ENCODE results near the gene PYDC1.
"Not testable (repeated sequence)": the region's sequence is repeated elsewhere in the genome, so short reads cannot be mapped to it uniquely, and the experiment has no call there.

PYDC1 gene

GRCh38 chr16:31201582-31202413 lies 15.1 kb downstream of the PYDC1 start:
- TF ChIP-seq CTCF (IDR thresholded peaks at IDR 0.05; ENCODE audit: low read depth, low read length), result no peak
- in situ Hi-C loops (cut with HindIII; ENCODE audit: low sequenced_read_pairs), result no loop called here
- peak overlapping the region; percentile 55 for H3K4me3 ChIP-seq (ENCODE audit: low read depth, low read length)
- no peak for DNase-seq (ENCODE audit: low read depth, low spot score)

GRCh38 chr16:31200821-31201568 lies 15.9 kb downstream of the PYDC1 start:
- no peak overlapping the region for H3K4me3 ChIP-seq (ENCODE audit: low read depth, low read length)
- no peak for DNase-seq (ENCODE audit: low read depth, low spot score)
- in situ Hi-C loops (cut with HindIII; ENCODE audit: low sequenced_read_pairs), result no loop called here
- no peak for TF ChIP-seq CTCF (IDR thresholded peaks at IDR 0.05; ENCODE audit: low read depth, low read length)

GRCh38 chr16:31200111-31200510 lies 16.8 kb downstream of the PYDC1 start:
- H3K4me3 ChIP-seq (ENCODE audit: low read depth, low read length); in situ Hi-C loops (cut with HindIII; ENCODE audit: low sequenced_read_pairs); DNase-seq (ENCODE audit: low read depth, low spot score): not testable (repeated sequence)

- TF ChIP-seq CTCF (IDR thresholded peaks at IDR 0.05; ENCODE audit: low read depth, low read length), result no peak
- in situ Hi-C loops (cut with HindIII; ENCODE audit: low sequenced_read_pairs), result loop anchor here (25.0 kb wide), 1 partner anchor 263 kb away; the partner anchor contains the start of genes ARMC5 and TGFB1I1
Measured at GRCh38 chr16:31199430-31200041, 17.4 kb downstream of the PYDC1 start.

DNA sequence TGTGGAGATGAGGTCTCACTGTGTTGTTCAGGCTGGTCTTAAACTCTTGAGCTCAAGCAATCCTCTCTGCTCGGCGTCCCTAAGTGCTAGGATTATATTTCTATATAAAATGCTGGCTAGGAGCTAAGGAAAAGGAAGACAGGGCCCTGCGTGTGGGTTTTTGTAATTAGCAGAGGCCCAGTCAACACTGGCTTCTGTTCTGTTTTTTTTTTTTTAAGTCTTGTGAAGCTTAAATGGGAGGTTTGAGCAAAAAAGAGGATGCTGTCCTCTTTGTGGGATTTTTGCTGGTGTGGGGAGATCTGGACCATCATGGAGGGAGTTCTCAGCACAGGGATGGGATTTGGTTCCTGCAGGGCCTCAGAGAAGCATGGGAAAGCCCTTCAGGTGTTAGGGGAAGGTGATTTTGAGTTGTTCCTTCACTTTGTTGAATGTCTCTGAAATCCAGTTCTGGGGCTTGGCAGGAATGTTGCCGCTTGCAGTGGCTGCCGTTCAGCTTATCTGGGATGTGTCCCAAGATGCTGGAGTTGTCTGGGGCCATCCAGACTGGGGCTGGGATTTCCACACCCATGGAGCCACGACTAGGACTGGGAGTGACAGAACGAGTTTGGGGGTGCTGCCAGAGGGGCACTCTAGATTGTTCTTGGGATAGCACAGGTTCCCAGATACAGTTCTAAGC lies 18.6 kb downstream of the PYDC1 start:
- no peak for DNase-seq (ENCODE audit: low read depth, low spot score)
- H3K4me3 ChIP-seq (ENCODE audit: low read depth, low read length), result no peak overlapping the region
- in situ Hi-C loops (cut with HindIII; ENCODE audit: low sequenced_read_pairs), result loop anchor here (25.0 kb wide), 1 partner anchor 264 kb away; the partner anchor contains the start of genes ARMC5 and TGFB1I1
- TF ChIP-seq CTCF (IDR thresholded peaks at IDR 0.05; ENCODE audit: low read depth, low read length), result no peak

More at GRCh38 chr16:31199430-31200041, 17.4 kb downstream of the PYDC1 start:
- no peak for DNase-seq (ENCODE audit: low read depth, low spot score)
- H3K4me3 ChIP-seq (ENCODE audit: low read depth, low read length), result no peak overlapping the region

DNA sequence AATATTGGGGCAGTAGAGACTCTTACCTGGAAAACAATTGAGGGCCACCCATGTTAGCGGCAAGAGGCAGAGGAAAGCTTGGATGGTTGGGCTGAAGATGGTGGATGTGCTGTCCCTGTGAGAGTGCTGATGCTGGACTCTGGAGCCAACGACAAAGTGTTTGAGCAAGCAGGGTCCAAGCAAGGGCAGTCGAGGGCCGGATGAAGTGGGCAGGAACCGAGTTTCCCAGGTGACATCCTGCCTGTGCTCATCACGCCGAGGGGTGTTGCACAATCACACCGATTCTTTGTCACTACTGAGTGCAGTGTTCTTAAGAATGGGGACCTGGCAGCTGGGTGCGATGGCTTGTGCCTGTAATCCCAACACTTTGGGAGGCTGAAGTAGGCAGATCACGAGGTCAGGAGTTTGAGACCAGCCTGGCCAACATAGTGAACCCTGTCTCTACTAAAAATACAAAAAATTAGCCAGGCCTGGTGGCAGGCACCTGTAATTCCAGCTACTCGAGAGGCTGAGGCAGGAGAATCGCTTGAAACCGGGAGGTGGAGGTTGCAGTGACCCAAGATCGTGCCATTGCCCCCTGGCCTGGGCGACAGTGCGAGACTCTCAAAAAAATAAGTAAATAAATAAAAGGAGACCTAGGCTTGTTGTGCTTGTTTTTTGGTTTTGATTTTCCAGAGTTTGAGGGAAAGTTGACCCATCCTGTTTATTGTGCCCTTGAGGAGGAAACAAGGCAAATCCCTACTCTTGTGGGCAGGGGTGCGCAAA lies 20.4 kb downstream of the PYDC1 start:
- in situ Hi-C loops (cut with HindIII; ENCODE audit: low sequenced_read_pairs), result loop anchor here (25.0 kb wide), 1 partner anchor 266 kb away; the partner anchor contains the start of genes ARMC5 and TGFB1I1
- no peak overlapping the region for H3K4me3 ChIP-seq (ENCODE audit: low read depth, low read length)
- no peak for TF ChIP-seq CTCF (IDR thresholded peaks at IDR 0.05; ENCODE audit: low read depth, low read length)
- no peak for DNase-seq (ENCODE audit: low read depth, low spot score)

DNA sequence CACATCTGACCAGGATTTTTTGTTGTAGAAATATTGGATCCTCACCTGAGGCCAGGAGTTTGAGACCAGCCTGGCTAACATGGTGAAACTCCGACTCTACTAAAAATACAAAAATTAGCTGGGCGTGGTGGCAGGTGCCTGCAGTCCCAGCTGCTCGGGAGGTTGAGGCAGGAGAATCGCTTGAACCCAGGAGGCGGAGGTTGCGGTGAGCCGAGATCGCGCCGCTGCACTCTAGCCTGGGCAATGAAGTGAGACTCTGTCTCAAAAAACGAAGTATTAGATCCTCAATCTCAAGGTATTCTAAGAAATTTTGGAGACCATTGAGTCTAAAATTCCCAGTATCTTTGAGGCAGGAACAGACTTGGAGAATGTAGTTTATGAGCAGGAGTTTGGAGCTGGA lies 21.1 kb downstream of the PYDC1 start:
- in situ Hi-C loops (cut with HindIII; ENCODE audit: low sequenced_read_pairs), result loop anchor here (25.0 kb wide), 1 partner anchor 266 kb away; the partner anchor contains the start of genes ARMC5 and TGFB1I1
- not testable (repeated sequence) for DNase-seq (ENCODE audit: low read depth, low spot score); H3K4me3 ChIP-seq (ENCODE audit: low read depth, low read length)

All from astrocyte of the spinal cord (primary cell).